HG02623 (cell line): ENCODE measurements around the gene MSRB2.

Source experiments
- ATAC-seq: cut with Tn5 transposase; IDR thresholded peaks from one replicate; pipeline ENCODE4 v1.9.1; 2021; ENCODE audit warnings: moderate library complexity; ENCODE audit not compliant: unreplicated experiment

MSRB2 gene

GRCh38 chr10:23110722-23111516, 15.5 kb downstream of the MSRB2 start:
- no peak for ATAC-seq

- ATAC-seq = no peak
Observed at GRCh38 chr10:23111517-23112286, 16.3 kb downstream of the MSRB2 start.

GRCh38 chr10:23114228-23114850, 19.0 kb downstream of the MSRB2 start:
- no peak for ATAC-seq

- no peak for ATAC-seq
Observed at GRCh38 chr10:23116486-23117205, 21.3 kb downstream of the MSRB2 start.

GRCh38 chr10:23120001-23120934, 24.9 kb downstream of the MSRB2 start:
- no peak for ATAC-seq

GRCh38 chr10:23121135-23121534, 25.8 kb downstream of the MSRB2 start:
- ATAC-seq = no peak

- ATAC-seq = no peak
Observed at GRCh38 chr10:23136462-23136861, 41.1 kb downstream of the MSRB2 start.

- ATAC-seq = no peak
Observed at GRCh38 chr10:23139677-23140076, 44.3 kb downstream of the MSRB2 start.

GRCh38 chr10:23141995-23142394, 46.6 kb downstream of the MSRB2 start:
- no peak for ATAC-seq

- ATAC-seq = no peak
Observed at GRCh38 chr10:23146258-23146657, 50.9 kb downstream of the MSRB2 start.

- ATAC-seq = no peak
Observed at GRCh38 chr10:23147035-23147434, 51.7 kb downstream of the MSRB2 start.

GRCh38 chr10:23148214-23148613, 52.8 kb downstream of the MSRB2 start:
- no peak for ATAC-seq

- ATAC-seq = no peak
Observed at GRCh38 chr10:23150091-23150490, 54.7 kb downstream of the MSRB2 start.

GRCh38 chr10:23150610-23151009, 55.2 kb downstream of the MSRB2 start:
- ATAC-seq = no peak

- ATAC-seq = no peak
Observed at GRCh38 chr10:23151071-23151470, 55.7 kb downstream of the MSRB2 start.

GRCh38 chr10:23155169-23155568, 59.8 kb downstream of the MSRB2 start:
- no peak for ATAC-seq

- ATAC-seq = no peak
Observed at GRCh38 chr10:23156447-23157150, 61.2 kb downstream of the MSRB2 start.

- ATAC-seq = peak; percentile 56
Observed at GRCh38 chr10:23157239-23157681, 61.9 kb downstream of the MSRB2 start.

- ATAC-seq = peak; percentile 49
Observed at GRCh38 chr10:23157691-23158369, 62.5 kb downstream of the MSRB2 start.
